HG02610 (cell line): ENCODE data around the gene CCDC61.
A peak's percentile ranks its signal among the peaks of the same experiment; 100 is the strongest.

ENCODE experiments used
- ATAC-seq: cut with Tn5 transposase; IDR thresholded peaks from one replicate; pipeline ENCODE4 v1.9.1; 2021; ENCODE audit warnings: mild to moderate bottlenecking, moderate library complexity; ENCODE audit not compliant: unreplicated experiment

The CCDC61 gene, protein sequence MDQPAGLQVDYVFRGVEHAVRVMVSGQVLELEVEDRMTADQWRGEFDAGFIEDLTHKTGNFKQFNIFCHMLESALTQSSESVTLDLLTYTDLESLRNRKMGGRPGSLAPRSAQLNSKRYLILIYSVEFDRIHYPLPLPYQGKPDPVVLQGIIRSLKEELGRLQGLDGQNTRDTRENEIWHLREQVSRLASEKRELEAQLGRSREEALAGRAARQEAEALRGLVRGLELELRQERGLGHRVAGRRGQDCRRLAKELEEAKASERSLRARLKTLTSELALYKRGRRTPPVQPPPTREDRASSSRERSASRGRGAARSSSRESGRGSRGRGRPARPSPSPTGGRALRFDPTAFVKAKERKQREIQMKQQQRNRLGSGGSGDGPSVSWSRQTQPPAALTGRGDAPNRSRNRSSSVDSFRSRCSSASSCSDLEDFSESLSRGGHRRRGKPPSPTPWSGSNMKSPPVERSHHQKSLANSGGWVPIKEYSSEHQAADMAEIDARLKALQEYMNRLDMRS

DNA sequence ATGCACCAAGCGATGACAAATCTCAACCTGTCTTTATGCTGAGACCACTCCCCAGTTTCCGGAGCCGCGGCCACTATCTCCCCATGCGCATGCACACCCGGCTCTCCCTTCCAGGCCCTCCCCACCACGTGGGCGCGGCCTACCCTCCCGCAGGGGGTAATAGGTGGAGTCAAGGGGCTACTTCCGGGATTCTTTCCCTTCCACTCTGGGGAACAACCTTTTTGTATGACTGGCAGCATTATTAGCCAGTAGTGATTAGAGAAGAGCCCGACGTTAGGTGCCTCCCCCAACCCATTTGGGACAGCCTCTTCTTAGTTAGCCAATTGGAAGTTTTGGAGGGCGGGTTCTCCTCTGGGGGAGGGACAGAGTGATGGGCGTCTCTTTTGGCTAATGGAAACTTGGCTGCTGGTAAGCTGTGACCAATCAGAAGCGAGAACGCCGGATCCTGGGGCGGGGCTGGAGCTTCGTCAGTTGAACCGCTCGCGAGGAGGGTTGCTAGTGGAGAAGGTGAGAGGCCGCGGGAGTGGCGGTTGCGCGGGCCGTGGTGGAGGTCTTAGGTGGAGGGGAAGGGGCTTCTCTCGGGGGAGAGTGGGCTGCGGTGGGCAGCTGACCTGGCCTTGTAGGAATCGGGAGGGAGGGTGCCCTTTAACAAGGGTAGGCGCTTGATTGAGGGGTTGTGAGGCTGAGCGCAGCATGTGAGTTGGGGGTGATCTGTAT lies at the start of gene CCDC61:
TSS of gene CCDC61 (plus strand) at position 470 of the 717 bp plus-strand sequence. CDS start 7,552 bp downstream, outside the sequence.
- peak; percentile 96 for ATAC-seq

- ATAC-seq = no peak
Measured at GRCh38 chr19:45947926-45948325, 47.3 kb upstream of the CCDC61 start.

GRCh38 chr19:45952341-45952685 lies 43.0 kb upstream of the CCDC61 start:
- no peak for ATAC-seq

GRCh38 chr19:45952686-45953505 lies 42.4 kb upstream of the CCDC61 start:
- ATAC-seq = no peak

GRCh38 chr19:45953676-45954075 lies 41.6 kb upstream of the CCDC61 start:
- no peak for ATAC-seq

DNA sequence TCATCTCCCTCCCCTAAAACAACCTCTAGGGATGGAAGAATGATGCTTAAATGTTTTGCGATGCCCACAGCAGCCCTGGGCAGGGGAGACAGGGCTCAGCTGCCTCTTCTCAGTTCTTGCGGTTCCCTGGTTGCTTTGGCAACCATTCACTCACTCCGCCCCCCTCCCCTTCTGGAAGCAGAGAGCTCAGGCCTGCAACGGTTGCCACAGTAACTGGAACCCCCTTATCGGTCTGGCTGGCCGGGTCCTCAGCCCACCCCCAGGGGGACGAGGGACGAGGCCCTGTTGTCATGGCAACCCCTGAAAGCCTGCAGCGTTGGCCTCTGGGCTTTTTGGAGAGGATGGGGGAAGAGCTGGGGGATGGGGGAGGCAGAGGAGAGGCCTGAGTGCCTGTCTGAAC lies 41.1 kb upstream of the CCDC61 start:
- ATAC-seq = no peak

GRCh38 chr19:45955905-45956608 lies 39.2 kb upstream of the CCDC61 start:
- no peak for ATAC-seq

DNA sequence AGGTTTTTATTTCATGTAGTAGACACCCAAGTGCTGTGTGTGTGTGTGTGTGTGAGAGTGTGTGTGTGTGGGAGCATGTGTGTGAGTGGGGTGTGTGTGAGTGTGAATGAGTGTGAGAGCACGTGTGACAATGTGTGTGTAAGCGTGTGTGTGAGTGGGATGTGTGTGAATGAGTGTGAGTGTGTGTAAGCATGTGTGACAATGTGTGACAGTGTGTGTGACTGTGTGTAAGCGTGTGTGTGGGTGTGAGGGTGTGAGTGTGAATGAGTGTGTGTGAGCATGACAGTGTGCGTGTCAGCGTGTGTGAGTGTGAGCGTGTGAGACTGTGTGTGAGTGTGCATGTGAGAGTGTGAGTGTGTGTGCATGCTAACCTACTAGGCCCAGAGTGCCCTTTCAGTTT lies 36.9 kb upstream of the CCDC61 start:
- no peak for ATAC-seq

DNA sequence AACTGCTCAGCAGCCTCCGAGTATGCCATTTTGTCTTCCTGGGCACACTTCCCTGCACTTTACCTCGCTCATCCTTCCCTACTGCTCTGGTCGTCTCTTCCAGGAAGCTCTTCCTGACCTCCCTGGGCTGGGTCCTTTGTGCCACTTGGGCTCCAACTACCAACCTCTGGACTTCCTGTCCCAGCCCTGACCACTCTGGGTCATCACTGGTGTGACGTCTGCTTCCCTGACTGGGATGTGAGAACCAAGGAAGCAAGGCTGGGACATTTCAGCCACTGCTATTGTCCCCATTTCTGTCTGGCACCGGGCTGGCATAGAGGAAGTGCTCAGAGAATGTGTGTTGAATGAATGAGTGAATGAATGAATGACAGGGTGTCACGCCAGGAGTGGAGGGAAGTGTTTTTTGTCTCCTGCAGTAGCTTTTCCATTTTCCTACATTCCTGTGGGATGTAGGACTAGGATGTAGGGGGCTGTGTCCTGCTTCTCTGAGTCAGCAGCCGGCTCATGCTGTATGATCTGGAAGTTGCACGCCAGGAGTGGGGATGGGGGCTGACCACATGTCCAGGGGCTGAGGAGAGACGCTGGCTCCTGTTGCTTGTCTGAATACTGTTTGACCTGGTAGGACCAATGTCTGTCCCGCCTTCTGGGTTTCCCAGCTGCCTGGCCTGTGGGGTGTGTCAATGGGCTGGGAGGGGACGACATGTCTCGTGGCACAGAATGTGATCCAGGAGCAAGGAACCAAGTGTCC lies 36.3 kb upstream of the CCDC61 start:
- no peak for ATAC-seq

DNA sequence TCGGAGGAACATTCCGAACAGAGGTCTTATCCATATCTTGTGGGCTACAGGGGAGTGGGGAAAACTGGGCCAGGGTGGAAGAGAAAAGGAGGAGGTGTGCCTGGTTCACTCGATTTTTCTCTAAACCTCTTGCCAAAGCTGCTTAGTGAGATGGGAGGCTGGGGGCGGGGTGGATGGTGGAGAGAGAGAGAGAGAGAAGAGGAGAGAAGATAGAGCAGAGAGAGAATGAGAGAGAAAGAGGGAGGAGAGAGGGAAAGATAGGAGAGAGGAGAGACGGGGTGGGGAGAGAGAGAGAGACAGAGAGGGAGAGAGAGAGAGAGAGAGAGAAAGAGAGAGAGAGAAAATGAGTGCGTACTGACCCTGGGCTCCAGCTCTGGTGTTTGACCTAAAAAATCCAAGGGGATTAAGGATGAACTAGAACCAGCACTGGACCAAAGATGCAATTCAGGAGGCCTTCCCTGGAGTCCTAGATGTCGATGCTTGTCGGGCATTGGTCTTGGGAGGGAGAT lies 35.7 kb upstream of the CCDC61 start:
- no peak for ATAC-seq

GRCh38 chr19:45960595-45961235 lies 34.6 kb upstream of the CCDC61 start:
- ATAC-seq = no peak

- no peak for ATAC-seq
Measured at GRCh38 chr19:45962021-45962420, 33.2 kb upstream of the CCDC61 start.

GRCh38 chr19:45967246-45967645 lies 28.0 kb upstream of the CCDC61 start:
- ATAC-seq = no peak

GRCh38 chr19:45968626-45969025 lies 26.6 kb upstream of the CCDC61 start:
- no peak for ATAC-seq

GRCh38 chr19:45969676-45970075 lies 25.6 kb upstream of the CCDC61 start:
- ATAC-seq = no peak

DNA sequence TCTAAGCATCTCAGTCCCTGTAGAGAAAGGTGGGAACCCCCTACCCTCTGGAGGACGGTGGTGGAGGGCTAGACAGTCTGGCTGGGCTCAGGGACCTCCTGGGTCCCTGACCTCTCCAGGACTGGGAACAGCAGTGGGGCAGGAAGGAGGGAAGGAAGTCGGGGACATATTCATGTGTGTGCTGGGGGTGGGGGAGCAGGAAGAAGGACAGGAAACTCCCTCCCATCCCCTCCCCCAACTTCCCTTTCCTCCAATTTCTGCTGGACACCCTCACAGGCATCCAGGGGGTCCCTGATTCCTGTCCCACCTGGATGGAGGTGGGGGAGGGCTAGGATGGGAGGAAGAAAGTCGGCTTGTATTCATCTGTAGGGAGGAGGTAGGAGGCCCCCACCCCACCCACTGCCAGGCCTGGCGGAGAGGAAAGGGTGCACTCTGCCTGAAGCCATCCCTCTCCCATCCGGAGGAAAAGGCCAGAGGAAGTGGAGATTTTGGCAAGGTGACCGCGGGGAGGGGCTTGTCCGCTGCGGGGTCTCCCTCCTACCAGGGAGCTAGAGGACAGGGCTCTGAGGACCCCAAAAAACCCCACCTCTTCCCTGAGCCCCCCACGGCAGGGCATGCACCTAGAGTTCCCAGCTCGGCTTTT lies 23.9 kb upstream of the CCDC61 start:
- no peak for ATAC-seq

GRCh38 chr19:45972081-45972946 lies 23.0 kb upstream of the CCDC61 start:
- no peak for ATAC-seq
